Endothelial cell of umbilical vein (primary cell): ENCODE results near the gene SLC8A2. TPM values are rescaled to one million over a fixed set of nuclear protein-coding genes. Genes with fewer than 3 reads are reported as not detected.

Source experiments
- BruUV-seq: library from RNA; stranded (reverse); fragments of 400-500 nt; replicated peaks from 2 replicates; lab custom pipeline; 2021; lab: Mats Ljungman, UMichigan
- CTCF ChIA-PET: fragments of 300-600, 350-600 bp; sonication (Branson Sonifier 250); formaldehyde crosslinking; loops from one replicate; lab custom pipeline; 2021; ENCODE audit warnings: antibody characterized with exemption, inconsistent platforms; lab: Charles Lee
- POLR2A ChIA-PET: fragments of 300-600, 350-600 bp; sonication (Branson Sonifier 250); formaldehyde crosslinking; loops from one replicate; lab custom pipeline; 2021; ENCODE audit warnings: antibody characterized with exemption, inconsistent platforms; lab: Charles Lee
- DNase-seq: peaks from one replicate; pipeline ENCODE4 v3.0.0-alpha.2; 2011; ENCODE audit warnings: low read depth, low spot score
- FAIRE-seq: peaks from 2 replicates; lab custom pipeline; 2011; peaks lifted over from hg19 to GRCh38; lab: Jason Lieb, UNC
- H2AFZ ChIP-seq: 2 replicates; pipeline ENCODE4 v1.6.0; 2012; ENCODE audit warnings: low read depth, low read length, control low read depth, inconsistent platforms
- H3K27ac ChIP-seq: 2 replicates; pipeline ENCODE4 v1.5.1; 2011; ENCODE audit warnings: low read depth, mild to moderate bottlenecking, control low read depth, low read length, moderate library complexity; ENCODE audit not compliant: insufficient read depth
- H3K27me3 ChIP-seq, 2 experiments: 2 replicates each; pipeline versions ENCODE4 v1.6.0 to v1.6.1; 2011; ENCODE audit warnings: low read length in 2 of 2, mixed read lengths in 1 of 2; ENCODE audit not compliant: control insufficient read depth in 2 of 2, insufficient read depth in 2 of 2
- H3K36me3 ChIP-seq, 2 experiments: 2 replicates in 1 of 2; 3 replicates in 1 of 2; pipeline ENCODE4 v1.5.1; 2011; ENCODE audit warnings: low read length in 2 of 2, mild to moderate bottlenecking in 1 of 2, moderate library complexity in 1 of 2; ENCODE audit not compliant: control insufficient read depth in 2 of 2, insufficient read depth in 2 of 2; ENCODE audit errors: extremely low read depth in 1 of 2
- H3K4me1 ChIP-seq: 3 replicates; pipeline ENCODE4 v1.5.1; 2011; ENCODE audit warnings: mild to moderate bottlenecking, low read length; ENCODE audit not compliant: control insufficient read depth, insufficient read depth; ENCODE audit errors: extremely low read depth
- H3K4me2 ChIP-seq: 2 replicates; pipeline ENCODE4 v1.6.1; 2011; ENCODE audit warnings: low read length, control low read depth, mixed read lengths; ENCODE audit not compliant: insufficient read depth
- H3K4me3 ChIP-seq, 3 experiments: fragments of 200-600 bp in 1 of 3; sonication (generic), shearing (Covaris generic) in 1 of 3; replicated peaks in 1 of 3; 2 replicates each; pipeline ENCODE4 v1.5.1; 2011 to 2016; ENCODE audit warnings: control low read depth in 3 of 3, low read length in 3 of 3, mild to moderate bottlenecking in 2 of 3, inconsistent platforms in 1 of 3, low read depth in 1 of 3, moderate library complexity in 1 of 3; ENCODE audit not compliant: insufficient read depth in 1 of 3
- H3K79me2 ChIP-seq: 2 replicates; pipeline ENCODE4 v1.6.0; 2012; ENCODE audit warnings: low read length, inconsistent platforms; ENCODE audit not compliant: control insufficient read depth, insufficient read depth
- H3K9ac ChIP-seq: replicated peaks from 2 replicates; pipeline ENCODE3; 2011; ENCODE audit warnings: low read length, control low read depth; ENCODE audit not compliant: insufficient read depth; ENCODE audit errors: extremely low read depth
- H3K9me1 ChIP-seq: replicated peaks from 3 replicates; pipeline ENCODE4 v1.6.0; 2011; ENCODE audit warnings: mild to moderate bottlenecking, low read length; ENCODE audit not compliant: control insufficient read depth, insufficient read depth; ENCODE audit errors: extremely low read depth
- H3K9me3 ChIP-seq: replicated peaks from 2 replicates; pipeline ENCODE4 v1.5.1; 2012; ENCODE audit warnings: low read length, inconsistent platforms; ENCODE audit not compliant: control insufficient read depth, insufficient read depth
- H4K20me1 ChIP-seq: replicated peaks from 2 replicates; pipeline ENCODE3; 2011; ENCODE audit warnings: mild to moderate bottlenecking, low read length; ENCODE audit not compliant: control insufficient read depth, insufficient read depth; ENCODE audit errors: extremely low read depth
- EZH2 ChIP-seq: IDR thresholded peaks from 2 replicates; pipeline ENCODE4 v1.6.1; 2012; ENCODE audit warnings: borderline replicate concordance, low read depth, mild to moderate bottlenecking, moderate library complexity, low read length, inconsistent platforms; ENCODE audit not compliant: severe bottlenecking
- FOS ChIP-seq: IDR thresholded peaks from 2 replicates; pipeline ENCODE4 v1.6.1; 2011; ENCODE audit warnings: mild to moderate bottlenecking, low read length, moderate library complexity, borderline replicate concordance; ENCODE audit not compliant: insufficient read depth
- GATA2 ChIP-seq: IDR thresholded peaks from 2 replicates; pipeline ENCODE4 v1.7.0; 2011; ENCODE audit warnings: low read depth, mild to moderate bottlenecking, moderate library complexity, mixed read lengths, low read length; ENCODE audit not compliant: insufficient read length, insufficient read depth
- JUN ChIP-seq: IDR thresholded peaks from 2 replicates; pipeline ENCODE4 v1.6.1; 2011; ENCODE audit warnings: borderline replicate concordance, low read depth; ENCODE audit not compliant: insufficient read length, insufficient read depth
- MYC ChIP-seq: IDR thresholded peaks from one replicate; pipeline ENCODE4 v1.6.1; 2011; ENCODE audit warnings: mild to moderate bottlenecking, low read depth, low read length
- POLR2A ChIP-seq: IDR thresholded peaks from 2 replicates; pipeline ENCODE4 v1.6.1; 2012; ENCODE audit warnings: low read depth, mild to moderate bottlenecking, control low read depth, low read length
- POLR2AphosphoS5 ChIP-seq: IDR thresholded peaks from 2 replicates; pipeline ENCODE4 v1.6.1; 2012; ENCODE audit warnings: low read depth, mild to moderate bottlenecking, control low read depth, low read length, moderate library complexity; ENCODE audit not compliant: insufficient read depth
- dilution Hi-C: fragments of 300-500 bp; cut with MboI; formaldehyde crosslinking; loops from one replicate; pipeline ENCODE4 v1.15.0; 2019; ENCODE audit warnings: low sequenced_read_pairs; ENCODE audit not compliant: extremely low pct_ligation_motif_present
- intact Hi-C: fragments of 100-400 bp; cut with micrococcal nuclease; formaldehyde crosslinking; loops from one replicate; pipeline ENCODE4 v1.10.0; 2022
- polyA plus RNA-seq, 4 experiments: library from polyadenylated mRNA; depleted of rRNA in 3 of 4; stranded (reverse) in 3 of 4; unstranded in 1 of 4; fragments of >200 nt; gene quantifications; 2 replicates each; pipeline versions ENCODE4 v1.2.1 to v1.2.3, GENCODE V29; 2011 to 2012; ENCODE audit warnings: missing spikeins in 1 of 4
- total RNA-seq: library from RNA; stranded (reverse); gene quantifications from 2 replicates; pipeline ENCODE4 v1.2.3, GENCODE V29; 2021
- TF ChIP-seq, protein P1 (sequence below), 2 donors: IDR thresholded peaks; 1 replicate in 1 of 2; 2 replicates in 1 of 2; pipeline ENCODE4 v1.5.1; 2011; ENCODE audit warnings: low read length in 2 of 2, mild to moderate bottlenecking in 2 of 2, moderate library complexity in 2 of 2, control low read depth in 1 of 2, inconsistent platforms in 1 of 2, low read depth in 1 of 2; ENCODE audit not compliant: insufficient read depth in 1 of 2; ENCODE audit errors: extremely low read depth in 1 of 2
- TF ChIP-seq, protein P2 (sequence below): IDR thresholded peaks from 2 replicates; pipeline ENCODE4 v1.6.1; 2011; ENCODE audit not compliant: insufficient read depth, insufficient read length

The SLC8A2 gene
- total and polyA plus RNA-seq, 2 donors (not counting 3 experiments of a cell fraction or from before 2014, with no cell fraction given), result not detected

DNA sequence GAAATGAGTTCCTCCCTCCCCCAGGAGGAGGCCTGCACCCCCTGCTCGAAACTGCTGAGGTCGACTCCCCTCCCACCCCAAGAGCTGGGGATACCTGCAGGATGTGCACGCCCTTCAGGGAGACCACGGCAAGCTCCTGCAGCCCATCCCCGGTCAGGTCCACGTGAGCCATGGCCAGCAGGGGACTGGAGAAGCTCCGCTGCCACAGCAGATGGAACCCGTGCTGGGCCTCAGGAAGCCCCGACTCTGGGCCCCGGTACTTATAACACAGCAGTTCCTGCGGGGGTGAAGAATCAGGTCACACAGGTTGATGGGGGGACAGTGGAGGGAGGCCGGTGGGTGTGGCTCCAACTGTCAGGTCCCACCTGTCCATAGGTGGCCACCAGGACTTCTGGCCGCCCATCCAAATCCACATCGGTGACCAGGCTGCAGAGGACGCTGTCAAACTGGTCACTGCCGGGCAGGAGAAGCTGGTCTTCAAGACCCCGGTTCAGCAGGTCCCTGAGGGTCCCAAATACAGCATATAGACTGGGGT is 4.8 kb upstream of the SLC8A2 start:
- no peak for TF ChIP-seq JUN
- TF ChIP-seq EZH2, result no peak
- no peak for TF ChIP-seq GATA2
- no peaks in the 10 kb centered on the region for H3K9me1 ChIP-seq
- dilution Hi-C loops, result no loop called here
- no peaks in the 10 kb centered on the region for H3K36me3 ChIP-seq
- no peak overlapping the region for H2AFZ ChIP-seq
- H3K4me1 ChIP-seq, result no peaks in the 10 kb centered on the region
- FAIRE-seq, result no peak
- H4K20me1 ChIP-seq, result no peaks in the 10 kb centered on the region
- ChIA-PET POLR2A (no interaction called here), CTCF (interaction anchor here (2.0 kb wide), 1 partner anchor 40 kb away, joined by 11 read pairs; no protein-coding TSS in a partner anchor)
- BruUV-seq, result no TSS peak
- H3K27ac ChIP-seq, result no peak overlapping the region
- intact Hi-C loops, result no loop called here
- H3K79me2 ChIP-seq, result no peaks in the 10 kb centered on the region
- no peak overlapping the region for H3K9ac ChIP-seq
- no peak overlapping the region for H3K4me2 ChIP-seq
- no peak for DNase-seq
- H3K4me3 ChIP-seq, result no peak overlapping the region
- peaks cover 0 to 3% of the 10 kb centered on the region in 2 experiments for H3K27me3 ChIP-seq
- no peaks in the 10 kb centered on the region for H3K9me3 ChIP-seq

DNA sequence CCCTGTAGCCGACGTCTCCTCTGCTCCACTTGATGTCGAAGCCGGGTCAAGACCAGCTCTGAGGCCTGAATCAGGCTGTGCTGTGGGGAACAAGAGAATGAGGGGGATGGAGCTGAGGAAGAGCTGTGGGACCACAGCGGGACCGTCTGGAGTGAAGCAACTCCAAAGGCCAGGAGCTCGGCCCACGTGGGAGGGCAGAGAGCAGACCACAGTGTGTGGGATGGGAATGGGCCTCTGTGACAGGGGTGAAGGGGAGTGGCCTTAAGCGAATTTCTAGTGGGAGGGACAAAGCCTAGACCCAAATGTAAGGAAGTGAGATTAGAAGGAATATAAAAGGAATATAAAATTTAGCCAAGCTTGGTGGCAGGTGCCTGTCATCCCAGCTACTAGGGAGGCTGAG is 3.8 kb upstream of the SLC8A2 start:
- CTCF ChIA-PET, result interaction anchor here (1.6 to 2.0 kb wide), 2 partner anchors 39 to 226 kb away, joined by 3 to 11 read pairs; no protein-coding TSS in a partner anchor
- Histone ChIP-seq H3K9me3 (no peaks in the 10 kb centered on the region), H3K9ac (no peak overlapping the region), H3K36me3 (no peaks in the 10 kb centered on the region), H3K79me2 (no peaks in the 10 kb centered on the region), H3K9me1 (no peaks in the 10 kb centered on the region), H3K27ac (no peak overlapping the region), H3K27me3 (peaks cover 10 to 12% of the 10 kb centered on the region in 2 experiments), H4K20me1 (no peaks in the 10 kb centered on the region), H2AFZ (no peak overlapping the region), H3K4me1 (no peaks in the 10 kb centered on the region), H3K4me3 (no peak overlapping the region), H3K4me2 (no peak overlapping the region)
- BruUV-seq, result no TSS peak
- dilution Hi-C loops, result no loop called here
- FAIRE-seq, result no peak
- TF ChIP-seq FOS (no peak), EZH2 (no peak), POLR2A (no peak), GATA2 (no peak), POLR2AphosphoS5 (no peak), MYC (no peak), JUN (no peak)
- TF ChIP-seq, protein P1, sequence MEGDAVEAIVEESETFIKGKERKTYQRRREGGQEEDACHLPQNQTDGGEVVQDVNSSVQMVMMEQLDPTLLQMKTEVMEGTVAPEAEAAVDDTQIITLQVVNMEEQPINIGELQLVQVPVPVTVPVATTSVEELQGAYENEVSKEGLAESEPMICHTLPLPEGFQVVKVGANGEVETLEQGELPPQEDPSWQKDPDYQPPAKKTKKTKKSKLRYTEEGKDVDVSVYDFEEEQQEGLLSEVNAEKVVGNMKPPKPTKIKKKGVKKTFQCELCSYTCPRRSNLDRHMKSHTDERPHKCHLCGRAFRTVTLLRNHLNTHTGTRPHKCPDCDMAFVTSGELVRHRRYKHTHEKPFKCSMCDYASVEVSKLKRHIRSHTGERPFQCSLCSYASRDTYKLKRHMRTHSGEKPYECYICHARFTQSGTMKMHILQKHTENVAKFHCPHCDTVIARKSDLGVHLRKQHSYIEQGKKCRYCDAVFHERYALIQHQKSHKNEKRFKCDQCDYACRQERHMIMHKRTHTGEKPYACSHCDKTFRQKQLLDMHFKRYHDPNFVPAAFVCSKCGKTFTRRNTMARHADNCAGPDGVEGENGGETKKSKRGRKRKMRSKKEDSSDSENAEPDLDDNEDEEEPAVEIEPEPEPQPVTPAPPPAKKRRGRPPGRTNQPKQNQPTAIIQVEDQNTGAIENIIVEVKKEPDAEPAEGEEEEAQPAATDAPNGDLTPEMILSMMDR (IDR thresholded peaks at IDR 0.05; ENCODE audit: extremely low read depth in 1 of 2, insufficient read depth in 1 of 2, low read depth in 1 of 2, low read length in 2 of 2), result no peak
- TF ChIP-seq, protein P2, sequence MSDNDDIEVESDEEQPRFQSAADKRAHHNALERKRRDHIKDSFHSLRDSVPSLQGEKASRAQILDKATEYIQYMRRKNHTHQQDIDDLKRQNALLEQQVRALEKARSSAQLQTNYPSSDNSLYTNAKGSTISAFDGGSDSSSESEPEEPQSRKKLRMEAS, result no peak
- POLR2A ChIA-PET, result no interaction called here
- no peak for DNase-seq
- intact Hi-C loops, result no loop called here
